HepG2 (cell line): Measurements from ENCODE around the gene ENO1. TPM values are rescaled to one million over a fixed set of nuclear protein-coding genes. Genes with fewer than 3 reads are reported as not detected.
A peak's percentile ranks its signal among the peaks of the same experiment; 100 is the strongest.

Source experiments
- ATF3 ChIP-seq: sonication (generic); formaldehyde crosslinking; IDR thresholded peaks from 2 replicates; pipeline ENCODE4 v1.4.0; 2020; ENCODE audit warnings: missing genetic modification reagents
- CCDC6 ChIP-seq: sonication (generic); formaldehyde crosslinking; IDR thresholded peaks from 2 replicates; pipeline ENCODE4 v1.8.1; 2022; ENCODE audit warnings: mild to moderate bottlenecking, missing genetic modification reagents, moderate library complexity
- CSRNP1 ChIP-seq: sonication (generic); formaldehyde crosslinking; IDR thresholded peaks from 2 replicates; pipeline ENCODE4 v1.8.1; 2023; ENCODE audit warnings: mild to moderate bottlenecking, missing genetic modification reagents
- HOXA3 ChIP-seq: sonication (generic); formaldehyde crosslinking; IDR thresholded peaks from 2 replicates; pipeline ENCODE4 v1.5.0; 2020; ENCODE audit warnings: missing genetic modification reagents
- MED13 ChIP-seq: sonication (generic); formaldehyde crosslinking; IDR thresholded peaks from 2 replicates; pipeline ENCODE4 v1.5.0; 2020; ENCODE audit warnings: missing genetic modification reagents
- PHB2 ChIP-seq: fragments of 450-650 bp; IDR thresholded peaks from 2 replicates; pipeline ENCODE4 v1.6.1; 2018; ENCODE audit not compliant: partially characterized antibody
- POLR2G ChIP-seq: fragments of 200-400 bp; formaldehyde crosslinking; IDR thresholded peaks from 2 replicates; pipeline ENCODE4 v1.6.1; 2018; ENCODE audit warnings: mild to moderate bottlenecking, low read depth, low read length, moderate library complexity
- RAD51 ChIP-seq: fragments of 450-650 bp; IDR thresholded peaks from 2 replicates; pipeline ENCODE4 v1.6.1; 2016; ENCODE audit warnings: borderline replicate concordance
- RARG ChIP-seq: sonication (generic); formaldehyde crosslinking; IDR thresholded peaks from 2 replicates; pipeline ENCODE4 v1.4.0; 2020; ENCODE audit warnings: low read depth, mild to moderate bottlenecking, missing genetic modification reagents
- SIN3B ChIP-seq: fragments of 150-350 bp; IDR thresholded peaks from 2 replicates; pipeline ENCODE4 v1.6.1; 2014; ENCODE audit warnings: low read length
- SRY ChIP-seq: sonication (generic); formaldehyde crosslinking; IDR thresholded peaks from 2 replicates; pipeline ENCODE4 v1.8.0; 2022; ENCODE audit warnings: mild to moderate bottlenecking, missing genetic modification reagents
- THAP7 ChIP-seq: sonication (generic); formaldehyde crosslinking; IDR thresholded peaks from 2 replicates; pipeline ENCODE4 v1.8.1; 2023; ENCODE audit warnings: mild to moderate bottlenecking, missing genetic modification reagents
- ZNF224 ChIP-seq: sonication (generic); formaldehyde crosslinking; IDR thresholded peaks from 2 replicates; pipeline ENCODE4 v1.5.0; 2020; ENCODE audit warnings: mild to moderate bottlenecking, missing genetic modification reagents
- ZNF264 ChIP-seq: sonication (generic); formaldehyde crosslinking; IDR thresholded peaks from 2 replicates; pipeline ENCODE4 v1.4.0; 2020; ENCODE audit warnings: missing genetic modification reagents
- ZNF275 ChIP-seq: sonication (generic); formaldehyde crosslinking; IDR thresholded peaks from 2 replicates; pipeline ENCODE4 v1.8.0; 2022; ENCODE audit warnings: missing genetic modification reagents, mild to moderate bottlenecking, inconsistent platforms, borderline replicate concordance
- ZNF33A ChIP-seq: sonication (generic); formaldehyde crosslinking; IDR thresholded peaks from 2 replicates; pipeline ENCODE4 v1.5.1; 2020; ENCODE audit warnings: missing genetic modification reagents, mild to moderate bottlenecking, moderate library complexity, borderline replicate concordance
- ZNF576 ChIP-seq: sonication (generic); formaldehyde crosslinking; IDR thresholded peaks from 2 replicates; pipeline ENCODE4 v1.4.0; 2020; ENCODE audit warnings: mild to moderate bottlenecking, missing genetic modification reagents
- ZNF687 ChIP-seq: sonication (generic); formaldehyde crosslinking; IDR thresholded peaks from 2 replicates; pipeline ENCODE4 v1.5.1; 2020; ENCODE audit warnings: mild to moderate bottlenecking, missing genetic modification reagents, moderate library complexity
- ZNF704 ChIP-seq: sonication (generic); formaldehyde crosslinking; IDR thresholded peaks from 2 replicates; pipeline ENCODE4 v1.8.1; 2023; ENCODE audit warnings: mild to moderate bottlenecking, inconsistent platforms, moderate library complexity, missing genetic modification reagents, borderline replicate concordance
- polyA plus RNA-seq, 8 experiments: library from polyadenylated mRNA; depleted of rRNA in 3 of 8; stranded (reverse) in 7 of 8; unstranded in 1 of 8; fragments of >200 nt; fragmentation: Illumina TruSeq in 4 of 8; extraction: Trizol in 4 of 8; gene quantifications; 2 replicates each; pipeline versions ENCODE4 v1.2.1 to v1.2.3, GENCODE V29; 2011 to 2016; ENCODE audit warnings: low read depth in 4 of 8, missing spikeins in 1 of 8, mixed read lengths in 1 of 8; ENCODE audit not compliant: insufficient read depth in 1 of 8
- total RNA-seq, 5 experiments: library from RNA; depleted of rRNA; stranded (reverse); fragments of >200 nt; fragmentation: Illumina TruSeq; extraction: Trizol; gene quantifications; 2 replicates each; pipeline ENCODE4 v1.2.3, GENCODE V29; 2016; ENCODE audit warnings: low read depth in 1 of 5

The ENO1 gene
- total and polyA plus RNA-seq, 2 of the 13 experiments (the other 11 are each of a cell fraction or from before 2014, with no cell fraction given): 1,559 to 3,103 TPM

GRCh38 chr1:8878698-8879463 lies 395 bp upstream of the ENO1 start (continued):
- TF ChIP-seq POLR2G: peak; percentile 75; the same call in 1 of the 2 replicates
- no peak for TF ChIP-seq SIN3B
- no peak; the same call in 1 of the 2 replicates for TF ChIP-seq THAP7 (CRISPR knock-in tag)
- TF ChIP-seq ZNF704 (CRISPR knock-in tag): peak; percentile 51; the same call in 1 of the 2 replicates
- TF ChIP-seq SRY (CRISPR knock-in tag): peak; percentile 98
- peak; percentile 88; the same call in 1 of the 2 replicates for TF ChIP-seq ZNF224 (CRISPR knock-in tag)
- peak; percentile 96 for TF ChIP-seq HOXA3 (CRISPR knock-in tag)
- TF ChIP-seq ZNF687: peak; percentile 90
- peak; percentile 85 for TF ChIP-seq MED13 (CRISPR knock-in tag)
- peak; percentile 25; the same call in 1 of the 2 replicates for TF ChIP-seq ZNF264 (CRISPR knock-in tag)
- TF ChIP-seq RAD51: no peak
- TF ChIP-seq ZNF33A (CRISPR knock-in tag): no peak; the same call in 1 of the 2 replicates
- peak; percentile 44; the same call in 1 of the 2 replicates for TF ChIP-seq ATF3 (CRISPR knock-in tag)
- TF ChIP-seq ZNF275 (CRISPR knock-in tag): peak; percentile 97
- peak; percentile 15; the same call in 1 of the 2 replicates for TF ChIP-seq ZNF576 (CRISPR knock-in tag)
- TF ChIP-seq CCDC6 (CRISPR knock-in tag): peak; percentile 99
- no peak for TF ChIP-seq PHB2
- TF ChIP-seq CSRNP1: peak; percentile 86
- TF ChIP-seq RARG (CRISPR knock-in tag): no peak; the same call in 1 of the 2 replicates
